ENCODE results near the gene DNAI7.

DNA sequence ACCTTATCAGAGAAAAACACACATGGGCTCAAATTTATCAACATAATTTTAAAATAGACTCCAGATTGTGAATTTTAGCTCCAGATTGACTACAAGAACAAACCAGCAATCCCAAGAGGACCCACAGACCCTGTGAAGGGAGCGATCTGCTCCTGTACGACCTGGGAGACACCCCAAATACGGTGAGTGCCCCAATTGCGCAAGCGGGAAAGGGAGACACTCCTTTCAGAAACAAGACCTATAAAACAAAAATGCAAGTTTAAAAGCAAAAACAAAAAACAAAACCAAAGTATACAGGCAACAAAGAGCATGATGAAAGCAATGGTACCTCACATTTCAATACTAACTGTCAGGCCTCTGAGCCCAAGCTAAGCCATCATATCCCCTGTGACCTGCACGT lies 32.1 kb downstream of the DNAI7 start:
- TF ChIP-seq, protein P1, sequence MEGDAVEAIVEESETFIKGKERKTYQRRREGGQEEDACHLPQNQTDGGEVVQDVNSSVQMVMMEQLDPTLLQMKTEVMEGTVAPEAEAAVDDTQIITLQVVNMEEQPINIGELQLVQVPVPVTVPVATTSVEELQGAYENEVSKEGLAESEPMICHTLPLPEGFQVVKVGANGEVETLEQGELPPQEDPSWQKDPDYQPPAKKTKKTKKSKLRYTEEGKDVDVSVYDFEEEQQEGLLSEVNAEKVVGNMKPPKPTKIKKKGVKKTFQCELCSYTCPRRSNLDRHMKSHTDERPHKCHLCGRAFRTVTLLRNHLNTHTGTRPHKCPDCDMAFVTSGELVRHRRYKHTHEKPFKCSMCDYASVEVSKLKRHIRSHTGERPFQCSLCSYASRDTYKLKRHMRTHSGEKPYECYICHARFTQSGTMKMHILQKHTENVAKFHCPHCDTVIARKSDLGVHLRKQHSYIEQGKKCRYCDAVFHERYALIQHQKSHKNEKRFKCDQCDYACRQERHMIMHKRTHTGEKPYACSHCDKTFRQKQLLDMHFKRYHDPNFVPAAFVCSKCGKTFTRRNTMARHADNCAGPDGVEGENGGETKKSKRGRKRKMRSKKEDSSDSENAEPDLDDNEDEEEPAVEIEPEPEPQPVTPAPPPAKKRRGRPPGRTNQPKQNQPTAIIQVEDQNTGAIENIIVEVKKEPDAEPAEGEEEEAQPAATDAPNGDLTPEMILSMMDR (IDR thresholded peaks at IDR 0.05; ENCODE audit: insufficient read depth, low read depth, low read length): no peak
- no peak for TF ChIP-seq EZH2 (IDR thresholded peaks at IDR 0.05; ENCODE audit: insufficient read depth, low read length)
